SK-N-SH (cell line): ENCODE measurements around the gene AMDHD2. TPM values are rescaled to one million over a fixed set of nuclear protein-coding genes. Genes with fewer than 3 reads are reported as not detected.
A peak's percentile ranks its signal among the peaks of the same experiment; 100 is the strongest.

Experiments
- CTCF ChIA-PET: fragments of 300-600, 350-600 bp; formaldehyde crosslinking; extraction: SDS; loops from one replicate; lab custom pipeline; 2021; lab: Yijun Ruan, JAX
- POLR2A ChIA-PET: fragments of 350-600 bp; sonication (Branson Sonifier 250); formaldehyde crosslinking; extraction: SDS; loops from one replicate; lab custom pipeline; 2020; ENCODE audit warnings: antibody characterized with exemption, inconsistent platforms; lab: Yijun Ruan, JAX
- DNase-seq: peaks from one replicate; pipeline ENCODE4 v3.0.0; 2012
- H2AFZ ChIP-seq: fragments of 200-600 bp; sonication (generic); 2 replicates; pipeline ENCODE4 v1.8.1; 2016; ENCODE audit warnings: antibody characterized with exemption, mild to moderate bottlenecking, low read depth
- H3F3A ChIP-seq: fragments of 200-600 bp; sonication (generic); replicated peaks from 2 replicates; pipeline ENCODE3; 2016; ENCODE audit warnings: antibody characterized with exemption, mild to moderate bottlenecking; ENCODE audit not compliant: insufficient read depth
- H3K27ac ChIP-seq, 2 experiments: fragments of 200-500 bp in 1 of 2; fragments of 200-600 bp in 1 of 2; sonication (Bioruptor generic) in 1 of 2; sonication (generic), shearing (Covaris generic) in 1 of 2; 2 replicates each; pipeline versions ENCODE4 v1.5.1 to v1.6.1; 2014 to 2016; ENCODE audit warnings: low read depth in 2 of 2, inconsistent platforms in 1 of 2, low read length in 1 of 2, mild to moderate bottlenecking in 1 of 2, mixed read lengths in 1 of 2
- H3K27me3 ChIP-seq: fragments of 200-600 bp; sonication (generic), shearing (Covaris generic); 2 replicates; pipeline ENCODE4 v1.6.1; 2016; ENCODE audit warnings: mixed run types; ENCODE audit not compliant: insufficient read depth
- H3K36me3 ChIP-seq, 2 experiments: fragments of 200-500 bp in 1 of 2; fragments of 200-600 bp in 1 of 2; sonication (Bioruptor generic) in 1 of 2; sonication (generic) in 1 of 2; replicated peaks in 1 of 2; 2 replicates each; pipeline versions ENCODE3 to v1.5.1; 2014 to 2016; ENCODE audit warnings: low read length in 1 of 2, mild to moderate bottlenecking in 1 of 2; ENCODE audit not compliant: insufficient read depth in 2 of 2, control insufficient read depth in 1 of 2
- H3K4me1 ChIP-seq, 2 experiments: fragments of 200-500 bp in 1 of 2; fragments of 200-600 bp in 1 of 2; sonication (Bioruptor generic) in 1 of 2; sonication (generic), shearing (Covaris generic) in 1 of 2; 2 replicates each; pipeline versions ENCODE4 v1.5.1 to v1.6.1; 2014 to 2016; ENCODE audit warnings: low read depth in 1 of 2, low read length in 1 of 2, mixed run types in 1 of 2; ENCODE audit not compliant: insufficient read depth in 2 of 2, control insufficient read depth in 1 of 2
- H3K4me2 ChIP-seq: fragments of 200-600 bp; sonication (generic), shearing (Covaris generic); 2 replicates; pipeline ENCODE4 v1.6.1; 2017; ENCODE audit warnings: mixed run types
- H3K4me3 ChIP-seq, 2 experiments: fragments of 200-500 bp in 1 of 2; fragments of 200-600 bp in 1 of 2; sonication (Bioruptor generic) in 1 of 2; sonication (generic), shearing (Covaris generic) in 1 of 2; 2 replicates each; pipeline versions ENCODE4 v1.5.1 to v1.8.1; 2014 to 2016; ENCODE audit warnings: low read depth in 2 of 2, inconsistent platforms in 1 of 2, low read length in 1 of 2, mild to moderate bottlenecking in 1 of 2, mixed read lengths in 1 of 2, moderate library complexity in 1 of 2
- H3K79me2 ChIP-seq: fragments of 200-600 bp; sonication (generic); 2 replicates; pipeline ENCODE4 v1.8.1; 2017; ENCODE audit warnings: mild to moderate bottlenecking; ENCODE audit not compliant: insufficient read depth
- H3K9ac ChIP-seq: fragments of 200-600 bp; sonication (generic); 2 replicates; pipeline ENCODE4 v1.6.1; 2017; ENCODE audit warnings: mixed run types
- H3K9me2 ChIP-seq: fragments of 200-600 bp; sonication (generic); 2 replicates; pipeline ENCODE4 v1.6.1; 2017; ENCODE audit warnings: mixed run types
- H3K9me3 ChIP-seq: fragments of 200-600 bp; sonication (generic); 2 replicates; pipeline ENCODE4 v1.6.1; 2017; ENCODE audit warnings: mixed run types, mild to moderate bottlenecking, moderate library complexity
- H4K20me1 ChIP-seq: fragments of 200-600 bp; sonication (generic); 2 replicates; pipeline ENCODE4 v1.6.1; 2017; ENCODE audit warnings: mild to moderate bottlenecking, mixed run types; ENCODE audit not compliant: insufficient read depth
- CTCF ChIP-seq: fragments of 200-600 bp; sonication (generic); IDR thresholded peaks from 2 replicates; pipeline ENCODE4 v1.6.1; 2017; ENCODE audit warnings: antibody characterized with exemption, mild to moderate bottlenecking, moderate library complexity
- ELF1 ChIP-seq: IDR thresholded peaks from 2 replicates; pipeline ENCODE4 v1.4.0; 2012
- EP300 ChIP-seq, 2 experiments: IDR thresholded peaks; 2 replicates each; pipeline versions ENCODE4 v1.4.0 to v1.6.1; 2012; ENCODE audit warnings: borderline replicate concordance in 1 of 2, low read depth in 1 of 2, low read length in 1 of 2
- POLR2AphosphoS5 ChIP-seq: IDR thresholded peaks from 2 replicates; pipeline ENCODE4 v1.6.1; 2012; ENCODE audit warnings: low read depth, low read length
- RCOR1 ChIP-seq: fragments of 150-350 bp; IDR thresholded peaks from 2 replicates; pipeline ENCODE4 v1.6.1; 2017; ENCODE audit warnings: antibody characterized with exemption, low read length
- SMC3 ChIP-seq: IDR thresholded peaks from 2 replicates; pipeline ENCODE4 v1.6.1; 2012; ENCODE audit warnings: low read depth, low read length, improper control_type of control experiment
- TAF1 ChIP-seq: IDR thresholded peaks from 2 replicates; pipeline ENCODE4 v1.6.1; 2012; ENCODE audit warnings: low read depth, mild to moderate bottlenecking, low read length, moderate library complexity, borderline replicate concordance
- TEAD4 ChIP-seq: IDR thresholded peaks from 2 replicates; pipeline ENCODE4 v1.4.0; 2012; ENCODE audit warnings: mild to moderate bottlenecking, borderline replicate concordance; ENCODE audit not compliant: insufficient read depth
- YY1 ChIP-seq: IDR thresholded peaks from 2 replicates; pipeline ENCODE4 v1.4.0; 2012; ENCODE audit warnings: low read depth, mild to moderate bottlenecking
- ZBTB33 ChIP-seq: IDR thresholded peaks from 2 replicates; pipeline ENCODE4 v1.4.0; 2012; ENCODE audit warnings: low read depth, borderline replicate concordance
- WGBS: methylation state at CpG from one replicate; pipeline ENCODE4 v1.1.6; 2017; ENCODE audit warnings: low lambda C conversion rate; 5-methylcytosine and 5-hydroxymethylcytosine counted together
- polyA plus RNA-seq, 3 experiments: library from polyadenylated mRNA; depleted of rRNA; stranded (reverse); fragments of >200 nt; gene quantifications; 2 replicates each; pipeline ENCODE4 v1.2.3, GENCODE V29; 2012

AMDHD2 gene
- polyA plus RNA-seq, 1 of the 3 experiments (the other 2 are of a cell fraction), result 38.1 TPM

GRCh38 chr16:2511996-2512734 is 8.0 kb upstream of the AMDHD2 start:
- H3K27ac ChIP-seq, result no peak overlapping the region
- H3K27me3 ChIP-seq, result no peaks in the 10 kb centered on the region
- H3K4me1 ChIP-seq, result peaks cover 15 to 24% of the 10 kb centered on the region in 2 experiments; a peak in 3 of 4 replicates
- no peak for DNase-seq
- CTCF ChIA-PET, result interaction anchor here (2.4 to 6.6 kb wide), 2 partner anchors 11 to 83 kb away, joined by 8 to 41 read pairs; partner anchors contain the start of gene CCNF
- peaks cover 28% of the 10 kb centered on the region for H4K20me1 ChIP-seq
- H3F3A ChIP-seq, result no peaks in the 10 kb centered on the region
- TF ChIP-seq RCOR1, result no peak
- no peak for TF ChIP-seq EP300 (IDR thresholded peaks at IDR 0.05; ENCODE audit: borderline replicate concordance in 1 of 2, low read depth in 1 of 2, low read length in 1 of 2)
- no peak for TF ChIP-seq SMC3
- TF ChIP-seq POLR2AphosphoS5, result no peak
- no peak for TF ChIP-seq TEAD4
- no peak for TF ChIP-seq ELF1
- TF ChIP-seq ZBTB33, result no peak
- no peak for TF ChIP-seq TAF1
- H3K9ac ChIP-seq, result no peak overlapping the region
- no peaks in the 10 kb centered on the region for H3K9me2 ChIP-seq
- 97% methylated on average over 12 of the region's 17 CpGs for WGBS
- peaks cover 34% of the 10 kb centered on the region for H3K79me2 ChIP-seq
- H2AFZ ChIP-seq, result no peak overlapping the region
- no peaks in the 10 kb centered on the region for H3K36me3 ChIP-seq
- H3K9me3 ChIP-seq, result no peaks in the 10 kb centered on the region
- H3K4me3 ChIP-seq, result no peak overlapping the region
- H3K4me2 ChIP-seq, result no peak overlapping the region
- POLR2A ChIA-PET, result no interaction called here

GRCh38 chr16:2512735-2513404 is 7.3 kb upstream of the AMDHD2 start:
- TF ChIP-seq YY1, result no peak
- TF ChIP-seq CTCF, result peak; percentile 26; the same call in 1 of the 2 replicates
- ChIA-PET POLR2A (interaction anchor here (1.6 kb wide), 1 partner anchor 20 kb away, joined by 7 read pairs; no protein-coding TSS in a partner anchor), CTCF (interaction anchor here (1.5 to 6.6 kb wide), 4 partner anchors 12 to 174 kb away, joined by 4 to 41 read pairs (median 6); partner anchors contain the start of genes ABCA3 and CCNF)
- peak overlapping the region; percentile 97; the same call in 1 of the 2 replicates for H3K9ac ChIP-seq
- WGBS, result 50% methylated on average over 11 of the region's 15 CpGs
- no peaks in the 10 kb centered on the region for H3F3A ChIP-seq
- H3K9me3 ChIP-seq, result no peaks in the 10 kb centered on the region
- peak; percentile 58 for DNase-seq
- H3K4me3 ChIP-seq, result peak overlapping the region; percentile 74 to 95
- H3K4me1 ChIP-seq, result peaks cover 15 to 25% of the 10 kb centered on the region in 2 experiments; a peak in 3 of 4 replicates
- H2AFZ ChIP-seq, result peak overlapping the region; percentile 90
- peak overlapping the region; percentile 73 to 90; a peak in 2 of 4 replicates for H3K27ac ChIP-seq
- no peaks in the 10 kb centered on the region for H3K27me3 ChIP-seq
- peaks cover 41% of the 10 kb centered on the region for H3K79me2 ChIP-seq
- H4K20me1 ChIP-seq, result peaks cover 35% of the 10 kb centered on the region
- no peaks in the 10 kb centered on the region for H3K9me2 ChIP-seq
- no peaks in the 10 kb centered on the region for H3K36me3 ChIP-seq
- H3K4me2 ChIP-seq, result peak overlapping the region; percentile 87
